ENCODE data around the gene OGDH.
A peak's percentile ranks its signal among the peaks of the same experiment; 100 is the strongest.

OGDH gene

GRCh38 chr7:44652535-44652934, 46.1 kb downstream of the OGDH start:
- Histone ChIP-seq H3K4me3 (ENCODE audit: low read length in 2 of 2) (no peak overlapping the region), H3K79me1 (ENCODE audit: low read depth, low read length) (no peaks in the 10 kb centered on the region), H3K18ac (ENCODE audit: low read length) (no peak overlapping the region), H2AK5ac (ENCODE audit: low read depth, low read length) (no peak overlapping the region), H2BK5ac (ENCODE audit: low read length) (no peak overlapping the region), H2BK12ac (ENCODE audit: low read length) (no peak overlapping the region), H3K9me3 (replicated peaks in 1 of 2; ENCODE audit: control insufficient read depth in 2 of 2, insufficient read depth in 1 of 2, low read depth in 1 of 2, low read length in 2 of 2) (peaks cover 0 to 7% of the 10 kb centered on the region in 2 donors), H2BK120ac (ENCODE audit: low read depth, low read length) (no peak overlapping the region), H4K91ac (ENCODE audit: low read depth, low read length, poor library complexity) (no peak overlapping the region), H3K36me3 (replicated peaks in 1 of 2; ENCODE audit: control insufficient read depth in 2 of 2, insufficient read depth in 2 of 2, low read length in 2 of 2) (peaks cover 28 to 76% of the 10 kb centered on the region in 2 donors), H3K4me2 (ENCODE audit: insufficient read depth, low read length, poor library complexity, severe bottlenecking) (no peak overlapping the region), H4K8ac (ENCODE audit: low read depth, low read length) (no peak overlapping the region), H2BK15ac (ENCODE audit: low read length) (no peak overlapping the region), H3K4ac (ENCODE audit: low read length) (no peak overlapping the region), H3K4me1 (ENCODE audit: control insufficient read depth in 2 of 2, insufficient read depth in 1 of 2, low read depth in 1 of 2, low read length in 2 of 2) (no peaks in the 10 kb centered on the region), H3K23ac (ENCODE audit: low read depth, low read length, poor library complexity) (no peak overlapping the region), H3K14ac (ENCODE audit: low read length) (no peak overlapping the region), H3K27me3 (ENCODE audit: control insufficient read depth in 3 of 3, insufficient read depth in 3 of 3, low read depth in 1 of 3, low read length in 3 of 3) (no peaks in the 10 kb centered on the region), H3K27ac (replicated peaks; ENCODE audit: low read length) (no peak overlapping the region), H2AFZ (ENCODE audit: low read length) (no peak overlapping the region), H3K9ac (ENCODE audit: low read depth, low read length, poor library complexity) (no peak overlapping the region)
- DNase-seq (ENCODE audit: low spot score) = no peak
- WGBS, 2 donors (ENCODE audit: extremely low coverage in 2 of 2, insufficient read length in 2 of 2, insufficient replicate concordance in 1 of 2) = no CpG with 5 or more reads among the region's 5 CpGs

- WGBS, 2 donors (ENCODE audit: extremely low coverage in 2 of 2, insufficient read length in 2 of 2, insufficient replicate concordance in 1 of 2) = no CpG with 5 or more reads among the region's 11 CpGs
- Histone ChIP-seq H3K4ac (ENCODE audit: low read length) (no peak overlapping the region), H3K14ac (ENCODE audit: low read length) (no peak overlapping the region), H4K8ac (ENCODE audit: low read depth, low read length) (no peak overlapping the region), H2BK15ac (ENCODE audit: low read length) (no peak overlapping the region), H3K9me3 (replicated peaks in 1 of 2; ENCODE audit: control insufficient read depth in 2 of 2, insufficient read depth in 1 of 2, low read depth in 1 of 2, low read length in 2 of 2) (peaks cover 0 to 20% of the 10 kb centered on the region in 2 donors), H4K91ac (ENCODE audit: low read depth, low read length, poor library complexity) (no peak overlapping the region), H3K4me2 (ENCODE audit: insufficient read depth, low read length, poor library complexity, severe bottlenecking) (no peak overlapping the region), H2AK5ac (ENCODE audit: low read depth, low read length) (no peak overlapping the region), H3K27ac (replicated peaks; ENCODE audit: low read length) (no peak overlapping the region), H3K23ac (ENCODE audit: low read depth, low read length, poor library complexity) (no peak overlapping the region), H3K27me3 (ENCODE audit: control insufficient read depth in 3 of 3, insufficient read depth in 3 of 3, low read depth in 1 of 3, low read length in 3 of 3) (no peaks in the 10 kb centered on the region), H2BK12ac (ENCODE audit: low read length) (no peak overlapping the region), H3K36me3 (replicated peaks in 1 of 2; ENCODE audit: control insufficient read depth in 2 of 2, insufficient read depth in 2 of 2, low read length in 2 of 2) (peaks cover 26 to 71% of the 10 kb centered on the region in 2 donors), H2AFZ (ENCODE audit: low read length) (no peak overlapping the region), H3K4me1 (ENCODE audit: control insufficient read depth in 2 of 2, insufficient read depth in 1 of 2, low read depth in 1 of 2, low read length in 2 of 2) (no peaks in the 10 kb centered on the region), H3K9ac (ENCODE audit: low read depth, low read length, poor library complexity) (no peak overlapping the region), H2BK5ac (ENCODE audit: low read length) (no peak overlapping the region), H3K18ac (ENCODE audit: low read length) (no peak overlapping the region), H3K4me3 (ENCODE audit: low read length in 2 of 2) (no peak overlapping the region), H2BK120ac (ENCODE audit: low read depth, low read length) (no peak overlapping the region), H3K79me1 (ENCODE audit: low read depth, low read length) (no peaks in the 10 kb centered on the region)
- DNase-seq (ENCODE audit: low spot score) = no peak
These were observed 47.9 kb downstream of the OGDH start for GRCh38 chr7:44654255-44654796.

GRCh38 chr7:44655341-44655740, 48.9 kb downstream of the OGDH start:
- peak overlapping the region in 1 of 2 donors; percentile 71 for H3K4me3 ChIP-seq (ENCODE audit: low read length in 2 of 2)
- no CpG with 5 or more reads among the region's 1 CpG for WGBS, 2 donors (ENCODE audit: extremely low coverage in 2 of 2, insufficient read length in 2 of 2, insufficient replicate concordance in 1 of 2)
- H3K4me2 ChIP-seq (ENCODE audit: insufficient read depth, low read length, poor library complexity, severe bottlenecking) = no peak overlapping the region

GRCh38 chr7:44658979-44659378, 52.6 kb downstream of the OGDH start:
- Histone ChIP-seq H3K14ac (ENCODE audit: low read length) (no peak overlapping the region), H3K9ac (ENCODE audit: low read depth, low read length, poor library complexity) (no peak overlapping the region), H2BK5ac (ENCODE audit: low read length) (no peak overlapping the region)

More at GRCh38 chr7:44655341-44655740, 48.9 kb downstream of the OGDH start:
- Histone ChIP-seq H2BK120ac (ENCODE audit: low read depth, low read length) (no peak overlapping the region), H3K23ac (ENCODE audit: low read depth, low read length, poor library complexity) (peak overlapping the region; percentile 51), H3K9me3 (replicated peaks in 1 of 2; ENCODE audit: control insufficient read depth in 2 of 2, insufficient read depth in 1 of 2, low read depth in 1 of 2, low read length in 2 of 2) (peaks cover 0 to 29% of the 10 kb centered on the region in 2 donors), H4K91ac (ENCODE audit: low read depth, low read length, poor library complexity) (no peak overlapping the region), H3K4me1 (ENCODE audit: control insufficient read depth in 2 of 2, insufficient read depth in 1 of 2, low read depth in 1 of 2, low read length in 2 of 2) (no peaks in the 10 kb centered on the region), H2AFZ (ENCODE audit: low read length) (no peak overlapping the region), H2BK12ac (ENCODE audit: low read length) (no peak overlapping the region), H3K14ac (ENCODE audit: low read length) (no peak overlapping the region), H3K27me3 (ENCODE audit: control insufficient read depth in 3 of 3, insufficient read depth in 3 of 3, low read depth in 1 of 3, low read length in 3 of 3) (no peaks in the 10 kb centered on the region), H2AK5ac (ENCODE audit: low read depth, low read length) (no peak overlapping the region), H3K4ac (ENCODE audit: low read length) (no peak overlapping the region), H3K9ac (ENCODE audit: low read depth, low read length, poor library complexity) (no peak overlapping the region), H3K18ac (ENCODE audit: low read length) (peak overlapping the region; percentile 9), H2BK15ac (ENCODE audit: low read length) (no peak overlapping the region), H2BK5ac (ENCODE audit: low read length) (no peak overlapping the region), H3K27ac (replicated peaks; ENCODE audit: low read length) (no peak overlapping the region), H3K36me3 (replicated peaks in 1 of 2; ENCODE audit: control insufficient read depth in 2 of 2, insufficient read depth in 2 of 2, low read length in 2 of 2) (peaks cover 23 to 65% of the 10 kb centered on the region in 2 donors), H4K8ac (ENCODE audit: low read depth, low read length) (no peak overlapping the region), H3K79me1 (ENCODE audit: low read depth, low read length) (no peaks in the 10 kb centered on the region)
- no peak for DNase-seq (ENCODE audit: low spot score)

More at GRCh38 chr7:44658979-44659378, 52.6 kb downstream of the OGDH start:
- Histone ChIP-seq H3K9me3 (replicated peaks in 1 of 2; ENCODE audit: control insufficient read depth in 2 of 2, insufficient read depth in 1 of 2, low read depth in 1 of 2, low read length in 2 of 2) (peaks cover 5 to 38% of the 10 kb centered on the region in 2 donors), H4K91ac (ENCODE audit: low read depth, low read length, poor library complexity) (no peak overlapping the region), H2BK120ac (ENCODE audit: low read depth, low read length) (no peak overlapping the region), H2BK15ac (ENCODE audit: low read length) (no peak overlapping the region), H3K79me1 (ENCODE audit: low read depth, low read length) (no peaks in the 10 kb centered on the region), H3K18ac (ENCODE audit: low read length) (no peak overlapping the region), H3K23ac (ENCODE audit: low read depth, low read length, poor library complexity) (no peak overlapping the region), H3K4me1 (ENCODE audit: control insufficient read depth in 2 of 2, insufficient read depth in 1 of 2, low read depth in 1 of 2, low read length in 2 of 2) (no peaks in the 10 kb centered on the region), H3K36me3 (replicated peaks in 1 of 2; ENCODE audit: control insufficient read depth in 2 of 2, insufficient read depth in 2 of 2, low read length in 2 of 2) (peaks cover 22 to 77% of the 10 kb centered on the region in 2 donors), H3K27me3 (ENCODE audit: control insufficient read depth in 3 of 3, insufficient read depth in 3 of 3, low read depth in 1 of 3, low read length in 3 of 3) (no peaks in the 10 kb centered on the region), H3K4me2 (ENCODE audit: insufficient read depth, low read length, poor library complexity, severe bottlenecking) (no peak overlapping the region), H2BK12ac (ENCODE audit: low read length) (no peak overlapping the region), H4K8ac (ENCODE audit: low read depth, low read length) (no peak overlapping the region), H3K27ac (replicated peaks; ENCODE audit: low read length) (no peak overlapping the region), H3K4me3 (ENCODE audit: low read length in 2 of 2) (no peak overlapping the region), H2AK5ac (ENCODE audit: low read depth, low read length) (no peak overlapping the region), H2AFZ (ENCODE audit: low read length) (no peak overlapping the region), H3K4ac (ENCODE audit: low read length) (no peak overlapping the region)
- DNase-seq (ENCODE audit: low spot score) = no peak
- 100% methylated on average over 3 of the region's 7 CpGs; no CpG with 5 or more reads in 1 of the 2 donors for WGBS, 2 donors (ENCODE audit: extremely low coverage in 2 of 2, insufficient read length in 2 of 2, insufficient replicate concordance in 1 of 2)
